Measurements from ENCODE around the gene IFIT5.

- TF ChIP-seq CTCF (conservative IDR thresholded peaks at IDR 0.05), result no peak
- no peak for TF ChIP-seq ZFX (IDR thresholded peaks at IDR 0.05)
These were observed 14.4 kb upstream of the IFIT5 start for GRCh38 chr10:89399956-89400355.
